Pancreas (tissue), 10 donors: ENCODE measurements around the gene CAMK1D. TPM values are rescaled to one million over a fixed set of nuclear protein-coding genes. Genes with fewer than 3 reads are reported as not detected.

Source experiments
- ATAC-seq, 4 donors: fragments of 200-7000 bp; cut with Tn5 transposase; one replicate each; pipeline versions ENCODE4 v1.8.0 to v1.9.1; 2020; ENCODE audit warnings: mild to moderate bottlenecking in 4 of 4, moderate library complexity in 4 of 4
- DNase-seq, 6 donors: peaks; one replicate each; pipeline ENCODE4 v3.0.0-alpha.2; 2020
- FAIRE-seq: peaks from 2 replicates; lab custom pipeline; 2012; peaks lifted over from hg19 to GRCh38; lab: Jason Lieb, UNC
- H3K27ac ChIP-seq, 4 donors: fragments of 200-600 bp; sonication (generic); 1 replicate in 3 of 4; 2 replicates in 1 of 4; pipeline versions ENCODE4 v1.5.0 to v1.8.0; 2020
- H3K27me3 ChIP-seq, 4 donors: fragments of 200-600 bp; one replicate each; pipeline ENCODE4 v1.8.0; 2021
- H3K36me3 ChIP-seq, 3 donors: fragments of 200-600 bp; sonication (generic) in 1 of 3; one replicate each; pipeline versions ENCODE4 v1.5.0 to v1.8.0; 2020 to 2021
- H3K4me1 ChIP-seq, 3 donors: fragments of 200-600 bp; one replicate each; pipeline ENCODE4 v1.8.0; 2021
- H3K4me3 ChIP-seq, 4 donors: fragments of 200-600 bp; sonication (generic) in 2 of 4; one replicate each; pipeline versions ENCODE4 v1.5.0 to v1.8.0; 2020 to 2021
- H3K9me3 ChIP-seq, 4 donors: fragments of 200-600 bp; one replicate each; pipeline ENCODE4 v1.8.0; 2021
- WGBS, 2 donors: extraction: QIAGEN DNeasy Blood & Tissue Kit; methylation state at CpG; one replicate each; pipeline ENCODE4 v1.1.7; 2013; 5-methylcytosine and 5-hydroxymethylcytosine counted together
- intact Hi-C, 3 donors: fragments of 100-400 bp; cut with DNase I; formaldehyde crosslinking; loops; one replicate each; pipeline versions ENCODE4 v1.11.1 to v1.14.2; 2022
- polyA plus RNA-seq, 2 donors: library from polyadenylated mRNA; stranded (reverse); fragments of 200-250 nt; gene quantifications; one replicate each; pipeline ENCODE4 v1.2.3, GENCODE V29; 2013
- total RNA-seq, 6 donors: library from RNA; stranded (reverse); fragmentation: NEBNext Ultra II Directional in 4 of 6; extraction: Animal tissue kit (Norgen Biotek cat#: 25700) in 4 of 6; gene quantifications; one replicate each; pipeline versions ENCODE4 v1.2.1 to v1.2.4, GENCODE V29; 2021 to 2023
- TF ChIP-seq, protein P1 (sequence below), 4 donors: fragments of 200-600 bp; sonication (generic) in 3 of 4; IDR thresholded peaks; one replicate each; pipeline versions ENCODE4 v1.5.0 to v1.8.0; 2021; ENCODE audit warnings: antibody characterized with exemption in 4 of 4
- donor health status: healthy with polysubstance abuse.
- donor health status: DM: no; HTN: no; CAD: no; lungs with moderate emphysema.
- donor health status: DM: no; HTN: no; CAD: no.
- donor health status: control.
- donor health status: control.
- donor health status: Bipolar disorder and iron deficiency.
- donor health status: DM: yes; HTN: yes; CAD: no.
- donor health status: DM: no; HTN: no; CAD: no.
- donor health status: DM: no; HTN: no; CAD: no.
- donor health status: DM: yes; HTN: yes; CAD: no.

The CAMK1D gene
- total and polyA plus RNA-seq, 8 donors: 2.9 to 30.1 (median 22.7) TPM

DNA sequence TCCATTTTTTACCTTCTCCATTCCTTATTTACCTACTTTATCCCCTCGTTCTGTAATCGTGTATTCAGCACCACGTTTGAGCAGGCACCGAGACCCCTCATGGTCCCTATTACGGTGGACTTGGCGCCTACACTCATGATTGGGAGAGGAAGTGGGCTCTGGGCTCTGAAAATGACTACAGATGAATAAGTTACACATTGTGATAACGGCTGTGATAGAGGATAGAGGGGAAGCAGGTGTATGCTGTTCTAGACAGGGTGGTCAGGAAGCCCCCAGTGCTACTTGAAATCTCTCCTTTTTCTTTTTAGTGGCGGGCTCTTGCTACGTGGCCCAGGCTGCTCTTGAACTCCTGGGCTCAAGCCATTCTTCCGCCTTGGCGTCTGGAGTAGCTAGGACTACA lies 59.8 kb downstream of the CAMK1D start:
- H3K4me3 ChIP-seq: no peak overlapping the region
- H3K27me3 ChIP-seq: no peaks in the 10 kb centered on the region
- DNase-seq (no peak), FAIRE-seq (no peak), ATAC-seq (no peak)
- 94 to 95% methylated on average over 11 of the region's 11 CpGs for WGBS, 2 donors
- H3K9me3 ChIP-seq: no peaks in the 10 kb centered on the region
- H3K36me3 ChIP-seq: no peaks in the 10 kb centered on the region
- TF ChIP-seq, protein P1, sequence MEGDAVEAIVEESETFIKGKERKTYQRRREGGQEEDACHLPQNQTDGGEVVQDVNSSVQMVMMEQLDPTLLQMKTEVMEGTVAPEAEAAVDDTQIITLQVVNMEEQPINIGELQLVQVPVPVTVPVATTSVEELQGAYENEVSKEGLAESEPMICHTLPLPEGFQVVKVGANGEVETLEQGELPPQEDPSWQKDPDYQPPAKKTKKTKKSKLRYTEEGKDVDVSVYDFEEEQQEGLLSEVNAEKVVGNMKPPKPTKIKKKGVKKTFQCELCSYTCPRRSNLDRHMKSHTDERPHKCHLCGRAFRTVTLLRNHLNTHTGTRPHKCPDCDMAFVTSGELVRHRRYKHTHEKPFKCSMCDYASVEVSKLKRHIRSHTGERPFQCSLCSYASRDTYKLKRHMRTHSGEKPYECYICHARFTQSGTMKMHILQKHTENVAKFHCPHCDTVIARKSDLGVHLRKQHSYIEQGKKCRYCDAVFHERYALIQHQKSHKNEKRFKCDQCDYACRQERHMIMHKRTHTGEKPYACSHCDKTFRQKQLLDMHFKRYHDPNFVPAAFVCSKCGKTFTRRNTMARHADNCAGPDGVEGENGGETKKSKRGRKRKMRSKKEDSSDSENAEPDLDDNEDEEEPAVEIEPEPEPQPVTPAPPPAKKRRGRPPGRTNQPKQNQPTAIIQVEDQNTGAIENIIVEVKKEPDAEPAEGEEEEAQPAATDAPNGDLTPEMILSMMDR (IDR thresholded peaks at IDR 0.05): no peak
- intact Hi-C loops: no loop called here
- H3K27ac ChIP-seq: no peak overlapping the region
- H3K4me1 ChIP-seq: peaks cover 4 to 16% (median 11%) of the 10 kb centered on the region in 3 donors

DNA sequence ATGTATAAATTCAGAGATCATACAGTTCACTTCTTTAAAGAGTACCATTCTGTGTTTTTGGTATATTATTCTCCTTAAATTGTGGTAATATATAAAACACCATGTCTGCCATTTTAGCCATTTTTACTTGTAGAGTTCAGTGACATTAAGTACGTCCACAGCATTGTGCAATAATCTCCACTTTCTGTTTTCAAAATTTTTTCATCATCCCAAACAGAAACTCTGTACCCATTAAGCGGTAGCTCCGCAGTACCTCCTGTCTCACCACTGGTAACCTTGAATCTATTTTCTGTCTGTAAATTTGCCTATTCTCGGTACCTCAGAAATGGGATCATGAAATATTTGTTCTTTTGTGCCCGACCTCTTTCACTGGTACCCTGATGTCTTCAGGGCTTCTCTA lies 60.3 kb downstream of the CAMK1D start:
- Histone ChIP-seq H3K27me3 (no peaks in the 10 kb centered on the region), H3K27ac (no peak overlapping the region), H3K36me3 (no peaks in the 10 kb centered on the region), H3K9me3 (no peaks in the 10 kb centered on the region), H3K4me3 (no peak overlapping the region), H3K4me1 (peaks cover 4 to 17% (median 11%) of the 10 kb centered on the region in 3 donors)
- FAIRE-seq: no peak
- DNase-seq: no peak
- TF ChIP-seq, protein P1 (IDR thresholded peaks at IDR 0.05): no peak
- no peak for ATAC-seq
- intact Hi-C loops: no loop called here
- 89 to 92% methylated on average over 5 of the region's 5 CpGs for WGBS, 2 donors

DNA sequence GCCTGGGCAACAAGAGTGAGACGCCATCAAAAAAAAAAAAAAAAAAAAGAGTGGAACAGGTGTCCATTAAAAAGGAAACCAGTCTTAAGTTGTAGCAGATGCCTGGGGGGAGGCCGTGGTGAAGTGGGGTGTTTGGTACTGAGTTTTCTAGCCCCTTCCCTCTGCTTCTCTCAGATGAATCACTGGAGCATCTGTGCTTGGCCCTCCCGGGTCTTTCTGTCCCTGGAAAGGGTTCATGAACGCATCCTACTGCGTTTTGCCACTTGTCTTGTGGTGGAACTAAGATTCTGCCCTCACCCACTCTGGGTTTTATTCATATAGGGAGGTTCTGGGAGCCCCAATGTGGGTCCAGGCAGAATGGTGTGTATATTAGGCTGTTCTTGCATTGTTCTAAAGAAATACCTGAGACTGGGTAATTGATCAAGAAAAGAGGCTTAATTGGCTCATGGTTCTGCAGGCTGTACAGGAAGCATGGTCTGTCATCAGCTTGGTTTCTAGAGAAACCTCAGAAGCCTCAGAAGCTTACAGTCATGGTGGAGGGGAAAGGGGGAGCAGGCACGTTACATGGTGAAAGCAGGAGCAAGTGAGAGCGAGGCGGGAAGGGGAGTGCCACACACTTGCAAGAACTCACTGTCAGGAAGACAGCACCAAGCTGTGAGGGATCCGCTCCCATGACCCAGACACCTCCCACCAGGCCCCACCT lies 63.5 kb downstream of the CAMK1D start:
- ATAC-seq (no peak), DNase-seq (no peak), FAIRE-seq (no peak)
- 95 to 97% methylated on average over 9 of the region's 9 CpGs for WGBS, 2 donors
- no peak overlapping the region for H3K4me3 ChIP-seq
- no peaks in the 10 kb centered on the region for H3K9me3 ChIP-seq
- intact Hi-C loops: no loop called here
- H3K27ac ChIP-seq: no peak overlapping the region
- H3K36me3 ChIP-seq: no peaks in the 10 kb centered on the region
- TF ChIP-seq, protein P1 (IDR thresholded peaks at IDR 0.05): no peak
- H3K27me3 ChIP-seq: no peaks in the 10 kb centered on the region
- H3K4me1 ChIP-seq: peaks cover 0 to 5% (median 5%) of the 10 kb centered on the region in 3 donors

DNA sequence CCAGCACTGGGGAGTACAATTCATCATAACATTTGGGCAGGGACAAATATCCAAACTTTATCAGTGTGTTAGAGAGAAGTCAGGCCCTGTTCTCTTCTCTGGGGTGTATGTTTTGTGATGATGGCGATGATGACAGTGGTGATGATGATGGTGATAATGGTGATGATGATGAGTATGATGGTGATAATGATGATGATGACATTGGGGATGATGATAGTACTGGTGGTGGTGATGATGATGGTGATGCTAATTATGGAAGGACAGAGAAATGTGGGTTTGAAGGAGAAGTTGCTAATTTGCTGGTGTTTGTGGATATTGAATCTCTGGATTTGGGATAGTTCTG lies 64.0 kb downstream of the CAMK1D start:
- H3K9me3 ChIP-seq: no peaks in the 10 kb centered on the region
- H3K27ac ChIP-seq: no peak overlapping the region
- no peak for ATAC-seq
- H3K27me3 ChIP-seq: no peaks in the 10 kb centered on the region
- FAIRE-seq: no peak
- intact Hi-C loops: no loop called here
- no peak for DNase-seq
- TF ChIP-seq, protein P1 (IDR thresholded peaks at IDR 0.05): no peak
- peaks cover 0 to 5% (median 5%) of the 10 kb centered on the region in 3 donors for H3K4me1 ChIP-seq
- no peaks in the 10 kb centered on the region for H3K36me3 ChIP-seq
- WGBS, 2 donors: 93 to 95% methylated on average over 1 of the region's 1 CpG
- no peak overlapping the region for H3K4me3 ChIP-seq

- intact Hi-C loops: no loop called here
- no peak overlapping the region for H3K27ac ChIP-seq
- TF ChIP-seq, protein P1 (IDR thresholded peaks at IDR 0.05): no peak
- no peak overlapping the region for H3K4me3 ChIP-seq
- H3K9me3 ChIP-seq: no peaks in the 10 kb centered on the region
- H3K36me3 ChIP-seq: no peaks in the 10 kb centered on the region
- peaks cover 0 to 5% (median 5%) of the 10 kb centered on the region in 3 donors for H3K4me1 ChIP-seq
- DNase-seq: no peak
- ATAC-seq: peak in 3 of 4 donors; percentile 20 to 38 (median 33)
- H3K27me3 ChIP-seq: no peaks in the 10 kb centered on the region
- 56 to 61% methylated on average over 9 of the region's 9 CpGs for WGBS, 2 donors
- FAIRE-seq: no peak
Observed at GRCh38 chr10:12414278-12414989, 65.1 kb downstream of the CAMK1D start.
